SK-N-SH treated with all-trans-retinoic acid at 6 μM for 48 hours (cell line): ENCODE measurements around the gene SLC12A6.

ENCODE experiments used
- ATAC-seq: fragments of 200-7000 bp; cut with Tn5 transposase; 3 replicates; pipeline ENCODE4 v1.9.1; 2020; ENCODE audit warnings: mild to moderate bottlenecking, moderate library complexity
- ARNTL ChIP-seq: fragments of 450-650 bp; formaldehyde crosslinking; IDR thresholded peaks from 2 replicates; pipeline ENCODE4 v1.5.0; 2020; ENCODE audit warnings: low read depth, mild to moderate bottlenecking, moderate library complexity, borderline replicate concordance
- BACH2 ChIP-seq: fragments of 250-450 bp; sonication (Bioruptor Pico); IDR thresholded peaks from 2 replicates; pipeline ENCODE4 v1.9.0; 2021; ENCODE audit warnings: mild to moderate bottlenecking, borderline replicate concordance
- CSRNP3 ChIP-seq: fragments of 250-450 bp; sonication (Bioruptor Pico); IDR thresholded peaks from 2 replicates; pipeline ENCODE4 v1.5.1; 2021; ENCODE audit warnings: mild to moderate bottlenecking, moderate library complexity
- ESRRG ChIP-seq: fragments of 250-450 bp; sonication (Bioruptor Pico); IDR thresholded peaks from 2 replicates; pipeline ENCODE4 v1.6.1; 2021; ENCODE audit warnings: mild to moderate bottlenecking
- GLIS3 ChIP-seq: fragments of 250-450 bp; sonication (Bioruptor Pico); IDR thresholded peaks from 2 replicates; pipeline ENCODE4 v1.5.0; 2020; ENCODE audit warnings: mild to moderate bottlenecking, moderate library complexity
- ISL1 ChIP-seq: fragments of 250-450 bp; sonication (Bioruptor Pico); IDR thresholded peaks from 2 replicates; pipeline ENCODE4 v2.1.2; 2022; ENCODE audit warnings: mild to moderate bottlenecking, moderate library complexity
- OSR1 ChIP-seq: fragments of 250-450 bp; sonication (Bioruptor Pico); IDR thresholded peaks from 2 replicates; pipeline ENCODE4 v1.8.0; 2022; ENCODE audit warnings: moderate library complexity, mild to moderate bottlenecking, inconsistent platforms
- RARB ChIP-seq: fragments of 250-450 bp; sonication (Bioruptor Pico); IDR thresholded peaks from 2 replicates; pipeline ENCODE4 v1.8.0; 2021; ENCODE audit warnings: mild to moderate bottlenecking, moderate library complexity
- TCF4 ChIP-seq: fragments of 250-450 bp; sonication (Bioruptor Pico); IDR thresholded peaks from 2 replicates; pipeline ENCODE4 v1.8.0; 2021; ENCODE audit warnings: mild to moderate bottlenecking, moderate library complexity, borderline replicate concordance
- TOX ChIP-seq: fragments of 250-450 bp; sonication (Bioruptor Pico); IDR thresholded peaks from 2 replicates; pipeline ENCODE4 v1.8.0; 2021; ENCODE audit warnings: mild to moderate bottlenecking, moderate library complexity, borderline replicate concordance
- TSHZ2 ChIP-seq: fragments of 250-450 bp; sonication (Bioruptor Pico); IDR thresholded peaks from 2 replicates; pipeline ENCODE4 v1.5.0; 2020; ENCODE audit warnings: mild to moderate bottlenecking, moderate library complexity
- ZC3H10 ChIP-seq: fragments of 250-450 bp; sonication (Bioruptor Pico); IDR thresholded peaks from 2 replicates; pipeline ENCODE4 v1.5.1; 2021; ENCODE audit warnings: mild to moderate bottlenecking, moderate library complexity
- ZFP3 ChIP-seq: fragments of 250-450 bp; sonication (Bioruptor Pico); IDR thresholded peaks from 2 replicates; pipeline ENCODE4 v1.5.0; 2020; ENCODE audit warnings: mild to moderate bottlenecking, moderate library complexity
- ZFP30 ChIP-seq: fragments of 450-650 bp; formaldehyde crosslinking; IDR thresholded peaks from 2 replicates; pipeline ENCODE4 v1.5.0; 2022; ENCODE audit warnings: mild to moderate bottlenecking, moderate library complexity
- ZNF565 ChIP-seq: fragments of 450-650 bp; formaldehyde crosslinking; conservative IDR thresholded peaks from 2 replicates; pipeline ENCODE4 v1.5.0; 2020; ENCODE audit warnings: low read depth, mild to moderate bottlenecking, moderate library complexity
- ZNF70 ChIP-seq: fragments of 450-650 bp; formaldehyde crosslinking; IDR thresholded peaks from 2 replicates; pipeline ENCODE4 v1.5.0; 2020; ENCODE audit warnings: mild to moderate bottlenecking, moderate library complexity
- ZNF8 ChIP-seq: fragments of 450-650 bp; formaldehyde crosslinking; IDR thresholded peaks from 2 replicates; pipeline ENCODE4 v1.5.0; 2020; ENCODE audit warnings: mild to moderate bottlenecking, moderate library complexity
- TF ChIP-seq, protein P1 (sequence below): fragments of 250-450 bp; sonication (Bioruptor Pico); IDR thresholded peaks from 2 replicates; pipeline ENCODE4 v1.8.0; 2021; ENCODE audit warnings: low read depth, mild to moderate bottlenecking, moderate library complexity, borderline replicate concordance
- TF ChIP-seq, protein P2 (sequence below): fragments of 250-450 bp; sonication (Bioruptor Pico); IDR thresholded peaks from 2 replicates; pipeline ENCODE4 v1.5.1; 2020; ENCODE audit warnings: low read depth, mild to moderate bottlenecking, moderate library complexity
- TF ChIP-seq, protein P3 (sequence below): fragments of 250-450 bp; sonication (Bioruptor Pico); IDR thresholded peaks from 2 replicates; pipeline ENCODE4 v1.8.0; 2020; ENCODE audit warnings: mild to moderate bottlenecking, moderate library complexity, borderline replicate concordance

The SLC12A6 gene

GRCh38 chr15:34365091-34365825 is 27.7 kb upstream of the SLC12A6 start (continued):
- TF ChIP-seq, protein P1, sequence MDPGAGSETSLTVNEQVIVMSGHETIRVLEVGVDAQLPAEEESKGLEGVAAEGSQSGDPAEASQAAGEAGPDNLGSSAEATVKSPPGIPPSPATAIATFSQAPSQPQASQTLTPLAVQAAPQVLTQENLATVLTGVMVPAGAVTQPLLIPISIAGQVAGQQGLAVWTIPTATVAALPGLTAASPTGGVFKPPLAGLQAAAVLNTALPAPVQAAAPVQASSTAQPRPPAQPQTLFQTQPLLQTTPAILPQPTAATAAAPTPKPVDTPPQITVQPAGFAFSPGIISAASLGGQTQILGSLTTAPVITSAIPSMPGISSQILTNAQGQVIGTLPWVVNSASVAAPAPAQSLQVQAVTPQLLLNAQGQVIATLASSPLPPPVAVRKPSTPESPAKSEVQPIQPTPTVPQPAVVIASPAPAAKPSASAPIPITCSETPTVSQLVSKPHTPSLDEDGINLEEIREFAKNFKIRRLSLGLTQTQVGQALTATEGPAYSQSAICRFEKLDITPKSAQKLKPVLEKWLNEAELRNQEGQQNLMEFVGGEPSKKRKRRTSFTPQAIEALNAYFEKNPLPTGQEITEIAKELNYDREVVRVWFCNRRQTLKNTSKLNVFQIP (CRISPR knock-in tag): no peak
- TF ChIP-seq, protein P2, sequence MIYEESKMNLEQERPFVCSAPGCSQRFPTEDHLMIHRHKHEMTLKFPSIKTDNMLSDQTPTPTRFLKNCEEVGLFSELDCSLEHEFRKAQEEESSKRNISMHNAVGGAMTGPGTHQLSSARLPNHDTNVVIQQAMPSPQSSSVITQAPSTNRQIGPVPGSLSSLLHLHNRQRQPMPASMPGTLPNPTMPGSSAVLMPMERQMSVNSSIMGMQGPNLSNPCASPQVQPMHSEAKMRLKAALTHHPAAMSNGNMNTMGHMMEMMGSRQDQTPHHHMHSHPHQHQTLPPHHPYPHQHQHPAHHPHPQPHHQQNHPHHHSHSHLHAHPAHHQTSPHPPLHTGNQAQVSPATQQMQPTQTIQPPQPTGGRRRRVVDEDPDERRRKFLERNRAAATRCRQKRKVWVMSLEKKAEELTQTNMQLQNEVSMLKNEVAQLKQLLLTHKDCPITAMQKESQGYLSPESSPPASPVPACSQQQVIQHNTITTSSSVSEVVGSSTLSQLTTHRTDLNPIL (CRISPR knock-in tag): no peak
- no peak for TF ChIP-seq ARNTL (CRISPR knock-in tag)
- no peak for TF ChIP-seq ZFP30
- TF ChIP-seq TOX (CRISPR knock-in tag): no peak
- TF ChIP-seq ZC3H10 (CRISPR knock-in tag): no peak
- no peak for TF ChIP-seq ZNF70 (CRISPR knock-in tag)
- TF ChIP-seq ISL1 (CRISPR knock-in tag): no peak
- no peak for TF ChIP-seq OSR1 (CRISPR knock-in tag)
- TF ChIP-seq, all 23 proteins: peak for 0

GRCh38 chr15:34364041-34364440 is 26.5 kb upstream of the SLC12A6 start:
- ATAC-seq: no peak
- TF ChIP-seq RARB (CRISPR knock-in tag) (no peak), BACH2 (CRISPR knock-in tag) (no peak), ZFP3 (CRISPR knock-in tag) (no peak), ESRRG (no peak), GLIS3 (CRISPR knock-in tag) (no peak), TSHZ2 (CRISPR knock-in tag) (no peak), ZC3H10 (CRISPR knock-in tag) (no peak)
- TF ChIP-seq, protein P3, sequence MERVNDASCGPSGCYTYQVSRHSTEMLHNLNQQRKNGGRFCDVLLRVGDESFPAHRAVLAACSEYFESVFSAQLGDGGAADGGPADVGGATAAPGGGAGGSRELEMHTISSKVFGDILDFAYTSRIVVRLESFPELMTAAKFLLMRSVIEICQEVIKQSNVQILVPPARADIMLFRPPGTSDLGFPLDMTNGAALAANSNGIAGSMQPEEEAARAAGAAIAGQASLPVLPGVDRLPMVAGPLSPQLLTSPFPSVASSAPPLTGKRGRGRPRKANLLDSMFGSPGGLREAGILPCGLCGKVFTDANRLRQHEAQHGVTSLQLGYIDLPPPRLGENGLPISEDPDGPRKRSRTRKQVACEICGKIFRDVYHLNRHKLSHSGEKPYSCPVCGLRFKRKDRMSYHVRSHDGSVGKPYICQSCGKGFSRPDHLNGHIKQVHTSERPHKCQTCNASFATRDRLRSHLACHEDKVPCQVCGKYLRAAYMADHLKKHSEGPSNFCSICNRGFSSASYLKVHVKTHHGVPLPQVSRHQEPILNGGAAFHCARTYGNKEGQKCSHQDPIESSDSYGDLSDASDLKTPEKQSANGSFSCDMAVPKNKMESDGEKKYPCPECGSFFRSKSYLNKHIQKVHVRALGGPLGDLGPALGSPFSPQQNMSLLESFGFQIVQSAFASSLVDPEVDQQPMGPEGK (CRISPR knock-in tag): no peak

DNA sequence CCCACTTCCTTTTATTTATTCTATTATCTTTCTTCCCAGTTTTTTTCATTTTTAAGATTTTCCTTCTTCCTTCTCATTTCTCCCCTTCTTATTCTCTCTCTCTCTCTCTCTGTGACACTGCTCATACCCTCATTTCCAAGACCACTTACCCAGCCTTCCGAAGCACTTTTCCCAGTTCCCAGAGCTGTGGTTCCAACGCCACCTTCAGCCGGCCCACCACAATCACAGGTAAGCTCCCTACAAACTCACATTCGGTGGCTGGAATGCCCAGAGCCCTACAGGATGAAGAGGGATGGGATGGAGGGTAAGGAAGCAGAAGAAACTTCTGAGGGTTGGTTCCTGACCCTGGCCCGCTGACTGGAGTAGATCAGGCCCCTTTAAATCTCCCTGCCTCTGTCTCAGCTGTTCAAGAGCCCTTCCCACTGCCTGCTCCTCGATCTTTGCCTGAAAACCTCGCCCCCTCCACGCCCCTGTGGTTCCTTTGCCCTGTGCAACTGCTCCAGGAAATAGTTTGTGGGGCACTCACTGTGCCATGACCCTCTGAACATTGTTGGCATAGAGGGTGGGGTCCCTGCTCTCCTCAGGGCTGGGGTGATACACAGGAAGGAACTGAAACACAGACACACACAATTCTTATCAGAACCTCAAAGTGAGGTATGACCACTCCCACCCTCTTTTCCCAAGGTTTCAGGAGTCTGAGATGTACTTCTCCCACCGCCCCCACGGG is 24.6 kb upstream of the SLC12A6 start:
- no peak for TF ChIP-seq ESRRG
- TF ChIP-seq RARB (CRISPR knock-in tag): no peak
- TF ChIP-seq ARNTL (CRISPR knock-in tag): no peak
- TF ChIP-seq, protein P1 (CRISPR knock-in tag): no peak
- TF ChIP-seq ISL1 (CRISPR knock-in tag): no peak
- TF ChIP-seq TCF4 (CRISPR knock-in tag): no peak
- TF ChIP-seq ZFP3 (CRISPR knock-in tag): no peak
- TF ChIP-seq, protein P2 (CRISPR knock-in tag): no peak
- TF ChIP-seq CSRNP3: no peak
- no peak for TF ChIP-seq BACH2 (CRISPR knock-in tag)
- TF ChIP-seq TOX (CRISPR knock-in tag): no peak
- TF ChIP-seq, protein P3 (CRISPR knock-in tag): no peak
- TF ChIP-seq ZFP30: no peak
- no peak for TF ChIP-seq ZNF8 (CRISPR knock-in tag)
- no peak for TF ChIP-seq ZNF565 (CRISPR knock-in tag)
- ATAC-seq: no peak
